Activated CD8-positive, alpha-beta memory T cell treated with anti-CD3 and anti-CD28 coated beads for 4 hours (primary cell): ENCODE data around the gene MAP7D3.
"Not testable (repeated sequence)": the region's sequence is repeated elsewhere in the genome, so short reads cannot be mapped to it uniquely, and the experiment has no call there.

Experiments used
- DNase-seq, 2 donors: peaks; one replicate each; pipeline ENCODE4 v3.0.0-alpha.2; 2020; ENCODE audit warnings: low read depth in 2 of 2

Gene MAP7D3

GRCh38 chrX:136251041-136251991, at the start of gene MAP7D3:
Gene MAP7D3 (minus strand): TSS chrX:136251400. CDS start chrX:136251358, 42 bp downstream.
- DNase-seq = peak; percentile 26 to 33

- DNase-seq = not testable (repeated sequence)
These were observed 49.5 kb upstream of the MAP7D3 start, which contains the start of gene ADGRG4 for GRCh38 chrX:136300721-136301120. Gene ADGRG4 (plus strand): TSS chrX:136300963. CDS start chrX:136308778, 7,815 bp downstream.

- no peak for DNase-seq
These were observed 44.2 kb upstream of the MAP7D3 start for GRCh38 chrX:136295380-136295779.

- DNase-seq = no peak
These were observed 41.5 kb upstream of the MAP7D3 start for GRCh38 chrX:136292656-136293055.

GRCh38 chrX:136291824-136292223, 40.6 kb upstream of the MAP7D3 start:
- no peak for DNase-seq

- not testable (repeated sequence) for DNase-seq
These were observed 35.2 kb upstream of the MAP7D3 start for GRCh38 chrX:136286375-136286774.

GRCh38 chrX:136275553-136275952, 24.4 kb upstream of the MAP7D3 start:
- DNase-seq = no peak

- DNase-seq = no peak
These were observed 22.8 kb upstream of the MAP7D3 start for GRCh38 chrX:136273986-136274385.

- no peak for DNase-seq
These were observed 21.1 kb upstream of the MAP7D3 start for GRCh38 chrX:136272325-136272724.

GRCh38 chrX:136271300-136271699, 20.1 kb upstream of the MAP7D3 start:
- no peak for DNase-seq

- no peak for DNase-seq
These were observed 18.7 kb upstream of the MAP7D3 start for GRCh38 chrX:136269921-136270320.

- peak; percentile 9 to 10 for DNase-seq
These were observed 17.1 kb upstream of the MAP7D3 start for GRCh38 chrX:136268051-136269048.

- no peak for DNase-seq
These were observed 15.6 kb upstream of the MAP7D3 start for GRCh38 chrX:136266828-136267227.

GRCh38 chrX:136262812-136263315, 11.7 kb upstream of the MAP7D3 start:
- no peak for DNase-seq

GRCh38 chrX:136262243-136262642, 11.0 kb upstream of the MAP7D3 start:
- DNase-seq = no peak

- no peak for DNase-seq
These were observed 10.1 kb upstream of the MAP7D3 start for GRCh38 chrX:136261321-136261720.

GRCh38 chrX:136260776-136261175, 9.6 kb upstream of the MAP7D3 start:
- DNase-seq = no peak

GRCh38 chrX:136259543-136259942, 8.3 kb upstream of the MAP7D3 start:
- DNase-seq = no peak

GRCh38 chrX:136258951-136259350, 7.8 kb upstream of the MAP7D3 start:
- no peak for DNase-seq

- DNase-seq = no peak
These were observed 4.8 kb upstream of the MAP7D3 start for GRCh38 chrX:136256026-136256425.

GRCh38 chrX:136255541-136255940, 4.3 kb upstream of the MAP7D3 start:
- no peak for DNase-seq
